Parathyroid adenoma (tissue), 2 donors: ENCODE results near the gene GSN.

Experiments
- H2AFZ ChIP-seq: fragments of 300-600 bp; sonication (generic); one replicate; pipeline ENCODE4 v1.7.0; 2017; ENCODE audit warnings: antibody characterized with exemption, mild to moderate bottlenecking
- H3K27ac ChIP-seq: fragments of 300-600 bp; sonication (generic); one replicate; pipeline ENCODE4 v1.7.0; 2017
- H3K27me3 ChIP-seq: fragments of 300-600 bp; sonication (generic); one replicate; pipeline ENCODE4 v1.7.0; 2017; ENCODE audit warnings: low read length; ENCODE audit not compliant: control insufficient read depth, insufficient read depth
- H3K36me3 ChIP-seq: fragments of 300-600 bp; sonication (generic); one replicate; pipeline ENCODE4 v1.7.0; 2017; ENCODE audit warnings: low read length; ENCODE audit not compliant: control insufficient read depth, insufficient read depth
- H3K4me1 ChIP-seq: fragments of 300-600 bp; sonication (generic); one replicate; pipeline ENCODE4 v1.7.0; 2017; ENCODE audit warnings: control low read depth
- H3K4me2 ChIP-seq: fragments of 300-600 bp; sonication (generic); one replicate; pipeline ENCODE4 v1.7.0; 2017; ENCODE audit warnings: low read length
- H3K4me3 ChIP-seq: fragments of 300-600 bp; sonication (generic); one replicate; pipeline ENCODE4 v1.7.0; 2017; ENCODE audit warnings: low read depth, low read length
- H3K79me2 ChIP-seq: fragments of 300-600 bp; sonication (generic); one replicate; pipeline ENCODE4 v1.7.0; 2017; ENCODE audit warnings: control low read depth
- H3K9ac ChIP-seq: fragments of 300-600 bp; sonication (generic); one replicate; pipeline ENCODE4 v1.7.0; 2017; ENCODE audit warnings: mild to moderate bottlenecking
- H3K9me3 ChIP-seq: fragments of 300-600 bp; sonication (generic); one replicate; pipeline ENCODE4 v1.7.0; 2017; ENCODE audit warnings: low read length; ENCODE audit not compliant: control insufficient read depth
- TF ChIP-seq, protein P1 (sequence below): fragments of 300-600 bp; sonication (generic); IDR thresholded peaks from one replicate; pipeline ENCODE4 v1.7.0; 2017; ENCODE audit warnings: antibody characterized with exemption, mild to moderate bottlenecking
- donor health status: primary hyperparathyroidism.

Gene GSN

GRCh38 chr9:121322737-121323448 lies 54.9 kb downstream of the GSN start:
- no peaks in the 10 kb centered on the region for H3K79me2 ChIP-seq
- TF ChIP-seq, protein P1, sequence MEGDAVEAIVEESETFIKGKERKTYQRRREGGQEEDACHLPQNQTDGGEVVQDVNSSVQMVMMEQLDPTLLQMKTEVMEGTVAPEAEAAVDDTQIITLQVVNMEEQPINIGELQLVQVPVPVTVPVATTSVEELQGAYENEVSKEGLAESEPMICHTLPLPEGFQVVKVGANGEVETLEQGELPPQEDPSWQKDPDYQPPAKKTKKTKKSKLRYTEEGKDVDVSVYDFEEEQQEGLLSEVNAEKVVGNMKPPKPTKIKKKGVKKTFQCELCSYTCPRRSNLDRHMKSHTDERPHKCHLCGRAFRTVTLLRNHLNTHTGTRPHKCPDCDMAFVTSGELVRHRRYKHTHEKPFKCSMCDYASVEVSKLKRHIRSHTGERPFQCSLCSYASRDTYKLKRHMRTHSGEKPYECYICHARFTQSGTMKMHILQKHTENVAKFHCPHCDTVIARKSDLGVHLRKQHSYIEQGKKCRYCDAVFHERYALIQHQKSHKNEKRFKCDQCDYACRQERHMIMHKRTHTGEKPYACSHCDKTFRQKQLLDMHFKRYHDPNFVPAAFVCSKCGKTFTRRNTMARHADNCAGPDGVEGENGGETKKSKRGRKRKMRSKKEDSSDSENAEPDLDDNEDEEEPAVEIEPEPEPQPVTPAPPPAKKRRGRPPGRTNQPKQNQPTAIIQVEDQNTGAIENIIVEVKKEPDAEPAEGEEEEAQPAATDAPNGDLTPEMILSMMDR = no peak
- H3K36me3 ChIP-seq = no peaks in the 10 kb centered on the region
- no peak overlapping the region for H2AFZ ChIP-seq
- no peak overlapping the region for H3K4me3 ChIP-seq
- no peaks in the 10 kb centered on the region for H3K9me3 ChIP-seq
- no peak overlapping the region for H3K4me2 ChIP-seq
- H3K9ac ChIP-seq = no peak overlapping the region
- no peaks in the 10 kb centered on the region for H3K27me3 ChIP-seq
- H3K4me1 ChIP-seq = no peaks in the 10 kb centered on the region
- H3K27ac ChIP-seq = no peak overlapping the region

DNA sequence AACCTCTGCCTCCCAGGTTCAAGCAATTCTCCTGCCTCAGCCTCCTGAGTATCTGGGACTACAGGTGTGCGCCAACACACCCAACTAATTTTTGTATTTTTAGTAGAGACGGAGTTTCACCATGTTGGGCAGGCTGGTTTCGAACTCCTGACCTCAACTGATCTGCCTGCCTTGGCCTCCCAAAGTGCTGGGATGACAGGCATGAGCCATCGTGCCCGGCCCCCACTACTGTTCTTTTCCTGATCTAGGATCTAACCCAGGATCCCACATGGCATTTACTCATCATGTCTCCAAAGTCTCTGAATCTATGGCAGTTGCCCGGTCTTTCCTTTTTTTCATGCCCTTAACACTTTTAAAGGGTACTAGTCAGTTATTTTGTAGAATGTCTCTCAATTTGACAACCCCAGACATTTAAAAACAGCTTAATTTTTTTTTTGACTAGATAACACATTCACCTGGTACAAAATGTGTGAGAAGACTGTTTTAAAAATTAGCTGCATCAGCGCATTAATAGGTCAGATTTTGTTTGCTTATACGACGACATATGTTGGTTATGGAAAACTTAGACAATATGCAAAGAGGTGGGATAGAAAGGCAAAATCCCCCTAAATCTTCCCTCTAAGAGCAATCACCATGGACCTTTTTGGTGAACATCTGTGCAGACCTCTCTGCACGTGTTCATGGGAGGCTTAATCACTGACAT lies 55.6 kb downstream of the GSN start:
- H2AFZ ChIP-seq = no peak overlapping the region
- TF ChIP-seq, protein P1 = no peak
- no peak overlapping the region for H3K4me3 ChIP-seq
- no peak overlapping the region for H3K4me2 ChIP-seq
- H3K27me3 ChIP-seq = no peaks in the 10 kb centered on the region
- no peaks in the 10 kb centered on the region for H3K36me3 ChIP-seq
- H3K79me2 ChIP-seq = no peaks in the 10 kb centered on the region
- no peaks in the 10 kb centered on the region for H3K9me3 ChIP-seq
- H3K9ac ChIP-seq = no peak overlapping the region
- no peaks in the 10 kb centered on the region for H3K4me1 ChIP-seq
- no peak overlapping the region for H3K27ac ChIP-seq

DNA sequence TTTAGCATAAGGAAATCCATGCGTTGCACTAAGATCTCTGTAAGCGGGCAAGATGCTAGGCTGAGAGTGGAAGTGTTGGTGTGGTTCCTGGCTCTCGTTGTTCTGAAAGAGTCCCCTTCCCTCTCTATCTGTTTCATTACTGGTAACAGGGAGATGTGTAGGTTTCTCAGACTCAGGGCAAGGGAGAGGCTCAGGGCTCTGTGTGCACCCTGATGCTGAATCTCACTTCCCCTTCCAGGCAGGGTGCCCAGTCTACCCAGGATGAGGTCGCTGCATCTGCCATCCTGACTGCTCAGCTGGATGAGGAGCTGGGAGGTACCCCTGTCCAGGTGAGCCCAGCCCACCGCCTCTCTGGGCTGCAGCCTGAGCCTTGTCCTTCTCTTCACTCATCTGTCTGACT lies 56.4 kb downstream of the GSN start:
- H3K4me1 ChIP-seq = no peaks in the 10 kb centered on the region
- H3K9ac ChIP-seq = no peak overlapping the region
- H3K79me2 ChIP-seq = no peaks in the 10 kb centered on the region
- no peak overlapping the region for H3K4me3 ChIP-seq
- no peaks in the 10 kb centered on the region for H3K27me3 ChIP-seq
- no peak overlapping the region for H3K4me2 ChIP-seq
- TF ChIP-seq, protein P1 = no peak
- no peak overlapping the region for H3K27ac ChIP-seq
- H3K36me3 ChIP-seq = no peaks in the 10 kb centered on the region
- no peak overlapping the region for H2AFZ ChIP-seq
- H3K9me3 ChIP-seq = no peaks in the 10 kb centered on the region

- Histone ChIP-seq H3K4me3 (no peak overlapping the region), H3K36me3 (no peaks in the 10 kb centered on the region), H3K9ac (no peak overlapping the region), H3K79me2 (no peaks in the 10 kb centered on the region), H3K27ac (peak overlapping the region; percentile 78), H3K9me3 (no peaks in the 10 kb centered on the region), H2AFZ (no peak overlapping the region), H3K4me1 (no peaks in the 10 kb centered on the region), H3K27me3 (no peaks in the 10 kb centered on the region), H3K4me2 (no peak overlapping the region)
- TF ChIP-seq, protein P1 = no peak
Measured at GRCh38 chr9:121324755-121325154, 56.8 kb downstream of the GSN start.
